ENCODE results near the gene RFTN1. TPM values are rescaled to one million over a fixed set of nuclear protein-coding genes. Genes with fewer than 3 reads are reported as not detected.

Gene RFTN1
- total RNA-seq, 1 donor from 2014 or later = 54.9 TPM

- no peak for DNase-seq (ENCODE audit: low spot score)
These were observed 102.1 kb downstream of the RFTN1 start for GRCh38 chr3:16411441-16411840.

- no peak for DNase-seq (ENCODE audit: low spot score)
These were observed 102.8 kb downstream of the RFTN1 start for GRCh38 chr3:16410659-16411058.

GRCh38 chr3:16409032-16409431 lies 104.5 kb downstream of the RFTN1 start:
- no peak for DNase-seq (ENCODE audit: low spot score)

GRCh38 chr3:16407366-16407765 lies 106.1 kb downstream of the RFTN1 start:
- no peak for DNase-seq (ENCODE audit: low spot score)

GRCh38 chr3:16406579-16406978 lies 106.9 kb downstream of the RFTN1 start:
- no peak for DNase-seq (ENCODE audit: low spot score)

GRCh38 chr3:16406166-16406565 lies 107.3 kb downstream of the RFTN1 start:
- no peak for DNase-seq (ENCODE audit: low spot score)

GRCh38 chr3:16404349-16404895 lies 109.1 kb downstream of the RFTN1 start:
- no peak for DNase-seq (ENCODE audit: low spot score)

GRCh38 chr3:16402451-16402850 lies 111.0 kb downstream of the RFTN1 start:
- DNase-seq (ENCODE audit: low spot score) = no peak

- no peak for DNase-seq (ENCODE audit: low spot score)
These were observed 112.2 kb downstream of the RFTN1 start for GRCh38 chr3:16401273-16401672.

- DNase-seq (ENCODE audit: low spot score) = no peak
These were observed 113.2 kb downstream of the RFTN1 start for GRCh38 chr3:16400106-16400931.

GRCh38 chr3:16399473-16399872 lies 114.0 kb downstream of the RFTN1 start:
- no peak for DNase-seq (ENCODE audit: low spot score)

- no peak for DNase-seq (ENCODE audit: low spot score)
These were observed 114.9 kb downstream of the RFTN1 start for GRCh38 chr3:16398648-16399047.

GRCh38 chr3:16396202-16396601 lies 117.3 kb downstream of the RFTN1 start:
- no peak for DNase-seq (ENCODE audit: low spot score)

- no peak for DNase-seq (ENCODE audit: low spot score)
These were observed 118.3 kb downstream of the RFTN1 start for GRCh38 chr3:16395212-16395611.

GRCh38 chr3:16394639-16395038 lies 118.9 kb downstream of the RFTN1 start:
- DNase-seq (ENCODE audit: low spot score) = no peak

- no peak for DNase-seq (ENCODE audit: low spot score)
These were observed 120.8 kb downstream of the RFTN1 start for GRCh38 chr3:16392717-16393116.

GRCh38 chr3:16392065-16392464 lies 121.4 kb downstream of the RFTN1 start:
- DNase-seq (ENCODE audit: low spot score) = no peak

- DNase-seq (ENCODE audit: low spot score) = no peak
These were observed 122.9 kb downstream of the RFTN1 start for GRCh38 chr3:16390581-16390980.

- no peak for DNase-seq (ENCODE audit: low spot score)
These were observed 124.6 kb downstream of the RFTN1 start for GRCh38 chr3:16388850-16389441.

- no peak for DNase-seq (ENCODE audit: low spot score)
These were observed 126.9 kb downstream of the RFTN1 start for GRCh38 chr3:16386561-16386960.

- no peak for DNase-seq (ENCODE audit: low spot score)
These were observed 128.3 kb downstream of the RFTN1 start for GRCh38 chr3:16385151-16385550.

- no peak for DNase-seq (ENCODE audit: low spot score)
These were observed 129.6 kb downstream of the RFTN1 start for GRCh38 chr3:16383864-16384263.

- DNase-seq (ENCODE audit: low spot score) = no peak
These were observed 130.7 kb downstream of the RFTN1 start for GRCh38 chr3:16382845-16383244.

Measured in mesenteric fat pad (tissue), 1 donor.